Esophagus squamous epithelium (tissue), 4 donors: ENCODE measurements around the gene RNF207.

Experiments
- CTCF ChIP-seq, 6 experiments: fragments of 450-650 bp in 4 of 6; fragments of 200-600 bp in 2 of 6; sonication (generic) in 2 of 6; IDR thresholded peaks; one replicate each; pipeline ENCODE4 v1.5.1; 2016 to 2019; ENCODE audit warnings: antibody characterized with exemption in 6 of 6, mild to moderate bottlenecking in 4 of 6, moderate library complexity in 4 of 6
- POLR2A ChIP-seq, 4 donors: fragments of 450-650 bp; IDR thresholded peaks; one replicate each; pipeline ENCODE4 v1.6.1; 2017; ENCODE audit warnings: antibody characterized with exemption in 4 of 4, mild to moderate bottlenecking in 4 of 4, moderate library complexity in 3 of 4

DNA sequence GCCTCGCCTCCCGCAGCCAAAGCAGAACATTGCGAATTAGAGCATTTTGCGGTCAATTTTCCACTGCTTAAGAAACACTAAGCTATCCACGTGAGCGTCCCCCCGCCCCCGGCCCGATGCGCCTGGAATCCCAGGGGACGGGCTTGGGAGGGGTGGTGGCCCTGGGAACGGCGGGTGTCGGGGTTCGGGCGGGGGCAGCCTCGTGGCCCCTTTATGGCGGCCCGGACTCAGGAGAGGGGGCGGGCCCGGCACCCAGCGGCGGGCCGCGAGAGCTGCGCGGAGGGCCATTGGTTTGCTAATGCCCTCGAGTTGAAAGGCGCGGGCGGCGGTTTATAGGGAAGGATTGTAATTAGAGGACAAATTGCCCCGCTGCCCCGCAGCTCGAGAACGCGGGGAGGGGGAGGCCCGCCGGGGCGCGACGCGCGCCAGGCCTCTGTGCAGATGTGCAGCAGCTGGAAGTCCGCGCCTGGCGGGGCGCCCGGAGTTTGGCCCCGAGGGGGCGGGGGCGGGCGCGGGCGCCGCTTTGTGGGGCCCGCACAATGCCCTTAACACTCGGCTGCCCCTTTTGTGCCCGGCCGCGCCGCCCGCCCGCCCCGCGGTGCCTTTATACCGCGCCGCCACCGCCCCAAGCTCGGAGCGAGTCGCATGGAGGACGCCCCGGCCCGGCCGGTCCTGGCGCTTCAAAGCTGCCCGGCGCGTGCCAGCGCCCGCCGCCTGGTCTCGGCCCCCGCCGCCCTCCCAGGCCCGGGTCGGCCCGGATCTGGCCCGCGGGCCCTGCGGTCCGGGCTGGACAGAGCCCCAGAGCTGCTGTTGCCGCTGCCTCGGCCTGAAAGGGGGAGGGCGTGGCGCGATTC, 36.2 kb downstream of the RNF207 start:
- no peak for TF ChIP-seq POLR2A (IDR thresholded peaks at IDR 0.05)
- no peak for TF ChIP-seq CTCF (IDR thresholded peaks at IDR 0.05)
